Nephron (organoid): Measurements from ENCODE around the gene ADCY10.

Source experiments
- H3K27ac Mint-ChIP-seq, 3 experiments: 2 replicates each; pipeline ENCODE4 v1.8.0; 2020; ENCODE audit warnings: mixed read lengths in 3 of 3, mild to moderate bottlenecking in 2 of 3, moderate library complexity in 1 of 3
- H3K27me3 Mint-ChIP-seq: 2 replicates; pipeline ENCODE4 v1.8.0; 2021; ENCODE audit warnings: low read depth, mild to moderate bottlenecking, moderate library complexity, mixed read lengths
- H3K36me3 Mint-ChIP-seq: 2 replicates; pipeline ENCODE4 v1.8.0; 2020; ENCODE audit warnings: low read depth, mixed read lengths
- H3K4me1 Mint-ChIP-seq: 2 replicates; pipeline ENCODE4 v1.8.0; 2020; ENCODE audit warnings: mixed read lengths
- H3K4me3 Mint-ChIP-seq, 3 experiments: 2 replicates each; pipeline ENCODE4 v1.8.0; 2020; ENCODE audit warnings: mild to moderate bottlenecking in 3 of 3, mixed read lengths in 3 of 3, moderate library complexity in 2 of 3
- H3K9me3 Mint-ChIP-seq: 2 replicates; pipeline ENCODE4 v1.8.0; 2020; ENCODE audit warnings: mixed read lengths
- TF ChIP-seq, protein P1 (sequence below), 3 experiments: fragments of 200-600 bp; sonication (generic); IDR thresholded peaks; one replicate each; pipeline ENCODE4 v1.5.0; 2021; ENCODE audit warnings: antibody characterized with exemption in 3 of 3; ENCODE audit not compliant: unreplicated experiment in 3 of 3

ADCY10 gene

DNA sequence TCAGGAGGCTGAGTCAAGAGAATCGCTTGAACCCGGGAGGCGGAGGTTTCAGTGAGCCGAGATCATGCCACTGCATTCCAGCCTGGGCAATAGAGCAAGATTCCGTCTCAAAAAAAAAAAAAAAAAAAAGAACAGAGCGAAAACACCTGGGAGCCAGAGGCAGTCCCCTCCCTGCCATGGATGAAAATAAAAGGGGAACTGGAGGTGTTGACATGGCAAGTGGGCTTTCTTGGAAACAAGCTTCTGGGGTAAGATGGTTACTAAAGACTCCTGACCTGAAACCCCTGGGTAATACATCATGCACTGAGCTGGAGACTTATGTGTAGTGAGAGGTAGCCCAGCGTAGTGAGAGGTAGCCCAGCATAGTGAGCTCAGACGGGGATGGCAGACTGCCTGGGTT lies 31.6 kb downstream of the ADCY10 start:
- Mint-ChIP-seq H3K36me3 (no peaks in the 10 kb centered on the region), H3K4me1 (no peaks in the 10 kb centered on the region), H3K27me3 (no peaks in the 10 kb centered on the region), H3K27ac (no peak overlapping the region), H3K9me3 (peaks cover 4% of the 10 kb centered on the region), H3K4me3 (no peak overlapping the region)
- TF ChIP-seq, protein P1, sequence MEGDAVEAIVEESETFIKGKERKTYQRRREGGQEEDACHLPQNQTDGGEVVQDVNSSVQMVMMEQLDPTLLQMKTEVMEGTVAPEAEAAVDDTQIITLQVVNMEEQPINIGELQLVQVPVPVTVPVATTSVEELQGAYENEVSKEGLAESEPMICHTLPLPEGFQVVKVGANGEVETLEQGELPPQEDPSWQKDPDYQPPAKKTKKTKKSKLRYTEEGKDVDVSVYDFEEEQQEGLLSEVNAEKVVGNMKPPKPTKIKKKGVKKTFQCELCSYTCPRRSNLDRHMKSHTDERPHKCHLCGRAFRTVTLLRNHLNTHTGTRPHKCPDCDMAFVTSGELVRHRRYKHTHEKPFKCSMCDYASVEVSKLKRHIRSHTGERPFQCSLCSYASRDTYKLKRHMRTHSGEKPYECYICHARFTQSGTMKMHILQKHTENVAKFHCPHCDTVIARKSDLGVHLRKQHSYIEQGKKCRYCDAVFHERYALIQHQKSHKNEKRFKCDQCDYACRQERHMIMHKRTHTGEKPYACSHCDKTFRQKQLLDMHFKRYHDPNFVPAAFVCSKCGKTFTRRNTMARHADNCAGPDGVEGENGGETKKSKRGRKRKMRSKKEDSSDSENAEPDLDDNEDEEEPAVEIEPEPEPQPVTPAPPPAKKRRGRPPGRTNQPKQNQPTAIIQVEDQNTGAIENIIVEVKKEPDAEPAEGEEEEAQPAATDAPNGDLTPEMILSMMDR (IDR thresholded peaks at IDR 0.05; ENCODE audit: unreplicated experiment in 3 of 3): no peak

- no peak overlapping the region for H3K4me3 Mint-ChIP-seq
- H3K9me3 Mint-ChIP-seq: peaks cover 4% of the 10 kb centered on the region
- no peaks in the 10 kb centered on the region for H3K4me1 Mint-ChIP-seq
- no peaks in the 10 kb centered on the region for H3K36me3 Mint-ChIP-seq
- no peak overlapping the region for H3K27ac Mint-ChIP-seq
- no peaks in the 10 kb centered on the region for H3K27me3 Mint-ChIP-seq
- TF ChIP-seq, protein P1 (IDR thresholded peaks at IDR 0.05; ENCODE audit: unreplicated experiment in 3 of 3): no peak
Measured at GRCh38 chr1:167881786-167882185, 32.1 kb downstream of the ADCY10 start.

- no peaks in the 10 kb centered on the region for H3K4me1 Mint-ChIP-seq
- TF ChIP-seq, protein P1 (IDR thresholded peaks at IDR 0.05; ENCODE audit: unreplicated experiment in 3 of 3): no peak
- H3K27ac Mint-ChIP-seq: no peak overlapping the region
- no peaks in the 10 kb centered on the region for H3K36me3 Mint-ChIP-seq
- H3K27me3 Mint-ChIP-seq: no peaks in the 10 kb centered on the region
- peaks cover 4% of the 10 kb centered on the region for H3K9me3 Mint-ChIP-seq
- H3K4me3 Mint-ChIP-seq: no peak overlapping the region
Measured at GRCh38 chr1:167881069-167881468, 32.9 kb downstream of the ADCY10 start.

GRCh38 chr1:167880580-167881021 lies 33.3 kb downstream of the ADCY10 start:
- no peak overlapping the region for H3K4me3 Mint-ChIP-seq
- no peaks in the 10 kb centered on the region for H3K36me3 Mint-ChIP-seq
- no peaks in the 10 kb centered on the region for H3K4me1 Mint-ChIP-seq
- TF ChIP-seq, protein P1 (IDR thresholded peaks at IDR 0.05; ENCODE audit: unreplicated experiment in 3 of 3): no peak
- H3K27ac Mint-ChIP-seq: no peak overlapping the region
- H3K9me3 Mint-ChIP-seq: peaks cover 4% of the 10 kb centered on the region
- H3K27me3 Mint-ChIP-seq: no peaks in the 10 kb centered on the region

DNA sequence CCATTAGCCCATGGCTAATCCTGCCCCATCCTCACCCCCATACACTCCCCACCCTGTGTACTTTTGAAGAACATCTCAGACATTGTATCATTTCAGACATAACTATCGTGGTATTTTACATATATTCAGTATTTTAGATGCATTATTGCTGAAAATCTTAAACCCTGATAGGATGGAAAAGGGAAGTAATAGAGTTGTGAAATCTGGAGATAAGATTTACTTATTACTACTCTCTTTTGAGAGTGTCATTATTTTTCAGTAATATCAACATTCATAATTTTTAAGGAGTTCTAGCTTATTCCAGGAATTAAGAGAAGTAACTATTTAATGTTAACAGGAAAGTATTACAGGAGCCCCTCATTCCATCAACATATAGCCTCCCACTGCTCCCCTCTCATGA lies 34.4 kb downstream of the ADCY10 start:
- no peaks in the 10 kb centered on the region for H3K36me3 Mint-ChIP-seq
- H3K9me3 Mint-ChIP-seq: no peaks in the 10 kb centered on the region
- TF ChIP-seq, protein P1 (IDR thresholded peaks at IDR 0.05; ENCODE audit: unreplicated experiment in 3 of 3): no peak

GRCh38 chr1:167878372-167879160 lies 35.4 kb downstream of the ADCY10 start:
- no peaks in the 10 kb centered on the region for H3K4me1 Mint-ChIP-seq
- TF ChIP-seq, protein P1 (IDR thresholded peaks at IDR 0.05; ENCODE audit: unreplicated experiment in 3 of 3): no peak

More for the DNA sequence above, 34.4 kb downstream of the ADCY10 start:
- Mint-ChIP-seq H3K4me3 (no peak overlapping the region), H3K4me1 (no peaks in the 10 kb centered on the region), H3K27ac (no peak overlapping the region), H3K27me3 (no peaks in the 10 kb centered on the region)

More at GRCh38 chr1:167878372-167879160, 35.4 kb downstream of the ADCY10 start:
- Mint-ChIP-seq H3K9me3 (no peaks in the 10 kb centered on the region), H3K27ac (no peak overlapping the region), H3K4me3 (no peak overlapping the region), H3K36me3 (no peaks in the 10 kb centered on the region), H3K27me3 (no peaks in the 10 kb centered on the region)
